IMR-90 (cell line): ENCODE results near the gene SCYGR6. TPM values are rescaled to one million over a fixed set of nuclear protein-coding genes. Genes with fewer than 3 reads are reported as not detected.

Experiments used
- ATAC-seq: fragments of 200-7000 bp; cut with Tn5 transposase; 2 replicates; pipeline ENCODE4 v1.9.1; 2020; ENCODE audit warnings: low read depth, mild to moderate bottlenecking, moderate library complexity
- BruUV-seq: library from RNA; stranded (reverse); fragments of 400-500 nt; replicated peaks from 2 replicates; lab custom pipeline; 2021; lab: Mats Ljungman, UMichigan
- CTCF ChIA-PET: fragments of 300-600 bp; formaldehyde crosslinking; extraction: SDS; loops from one replicate; lab custom pipeline; 2021; ENCODE audit warnings: antibody characterized with exemption; lab: Yijun Ruan, JAX
- POLR2A ChIA-PET: fragments of 300-600 bp; sonication (Branson Sonifier 250); formaldehyde crosslinking; loops from one replicate; lab custom pipeline; 2022; ENCODE audit warnings: antibody characterized with exemption; ENCODE audit not compliant: unreplicated experiment; lab: Charles Lee
- DNase-seq: peaks from one replicate; pipeline ENCODE4 v3.0.0; 2013
- H2AFZ ChIP-seq: replicated peaks from 2 replicates; pipeline ENCODE3; 2013; ENCODE audit warnings: low read length, mild to moderate bottlenecking; ENCODE audit not compliant: poor library complexity
- H2AK5ac ChIP-seq: 2 replicates; pipeline ENCODE4 v1.6.1; 2013; ENCODE audit warnings: low read depth, low read length, inconsistent platforms
- H2AK9ac ChIP-seq: replicated peaks from 2 replicates; pipeline ENCODE3; 2013; ENCODE audit warnings: mild to moderate bottlenecking, low read depth, low read length, moderate library complexity; ENCODE audit not compliant: poor library complexity
- H2BK120ac ChIP-seq: 2 replicates; pipeline ENCODE4 v1.6.1; 2013; ENCODE audit warnings: low read depth, low read length, inconsistent platforms
- H2BK15ac ChIP-seq: 3 replicates; pipeline ENCODE4 v1.6.1; 2013; ENCODE audit warnings: low read depth, low read length, inconsistent platforms
- H2BK20ac ChIP-seq: 2 replicates; pipeline ENCODE4 v1.6.1; 2013; ENCODE audit warnings: low read depth, mild to moderate bottlenecking, inconsistent platforms, low read length, moderate library complexity
- H2BK5ac ChIP-seq: 2 replicates; pipeline ENCODE4 v1.6.1; 2013; ENCODE audit warnings: mild to moderate bottlenecking, low read depth, low read length, inconsistent platforms; ENCODE audit not compliant: poor library complexity, severe bottlenecking
- H3K14ac ChIP-seq: replicated peaks from 2 replicates; pipeline ENCODE4 v1.6.1; 2013; ENCODE audit warnings: low read depth, low read length, inconsistent platforms
- H3K18ac ChIP-seq: 2 replicates; pipeline ENCODE4 v1.6.1; 2013; ENCODE audit warnings: low read depth, low read length, control low read depth
- H3K23ac ChIP-seq: 2 replicates; pipeline ENCODE4 v1.6.1; 2013; ENCODE audit warnings: low read depth, low read length, inconsistent platforms
- H3K27ac ChIP-seq: 2 replicates; pipeline ENCODE4 v1.5.1; 2013; ENCODE audit warnings: mild to moderate bottlenecking, control low read depth, low read length; ENCODE audit not compliant: insufficient read depth
- H3K27me3 ChIP-seq: 2 replicates; pipeline ENCODE4 v1.6.1; 2013; ENCODE audit warnings: low read length; ENCODE audit not compliant: control insufficient read depth, insufficient read depth
- H3K36me3 ChIP-seq: 2 replicates; pipeline ENCODE4 v1.6.1; 2013; ENCODE audit warnings: low read length, mixed read lengths; ENCODE audit not compliant: control insufficient read depth, insufficient read depth
- H3K4ac ChIP-seq: 2 replicates; pipeline ENCODE4 v1.6.1; 2013; ENCODE audit warnings: low read depth, low read length, inconsistent platforms
- H3K4me1 ChIP-seq: 2 replicates; pipeline ENCODE4 v1.6.1; 2013; ENCODE audit warnings: low read length, mixed read lengths; ENCODE audit not compliant: control insufficient read depth, insufficient read depth
- H3K4me2 ChIP-seq: 2 replicates; pipeline ENCODE4 v1.6.1; 2013; ENCODE audit warnings: low read depth, mild to moderate bottlenecking, control low read depth, low read length, moderate library complexity
- H3K4me3 ChIP-seq: 2 replicates; pipeline ENCODE4 v1.5.1; 2013; ENCODE audit warnings: low read depth, mild to moderate bottlenecking, control low read depth, low read length, moderate library complexity; ENCODE audit not compliant: insufficient read depth
- H3K56ac ChIP-seq: 2 replicates; pipeline ENCODE4 v1.6.1; 2013; ENCODE audit warnings: low read length, inconsistent platforms; ENCODE audit not compliant: insufficient read depth; ENCODE audit errors: extremely low read depth
- H3K79me1 ChIP-seq, 2 experiments: 2 replicates each; pipeline ENCODE4 v1.6.1; 2013; ENCODE audit warnings: low read length in 2 of 2, inconsistent platforms in 1 of 2, low read depth in 1 of 2
- H3K9ac ChIP-seq: 2 replicates; pipeline ENCODE4 v1.6.1; 2013; ENCODE audit warnings: low read depth, low read length, control low read depth
- H3K9me1 ChIP-seq: 2 replicates; pipeline ENCODE4 v1.6.1; 2013; ENCODE audit warnings: low read length, inconsistent platforms; ENCODE audit not compliant: insufficient read depth
- H3K9me3 ChIP-seq: 2 replicates; pipeline ENCODE4 v1.6.1; 2013; ENCODE audit warnings: low read length; ENCODE audit not compliant: control insufficient read depth, insufficient read depth
- H4K20me1 ChIP-seq: 2 replicates; pipeline ENCODE4 v1.6.1; 2013; ENCODE audit warnings: low read length, inconsistent platforms; ENCODE audit not compliant: insufficient read depth
- H4K5ac ChIP-seq: 2 replicates; pipeline ENCODE4 v1.6.1; 2013; ENCODE audit warnings: mild to moderate bottlenecking, low read depth, low read length, control low read depth
- H4K8ac ChIP-seq, 2 experiments: 2 replicates each; pipeline ENCODE4 v1.6.1; 2013; ENCODE audit warnings: low read depth in 2 of 2, low read length in 2 of 2, control low read depth in 1 of 2, inconsistent platforms in 1 of 2
- H4K91ac ChIP-seq: 2 replicates; pipeline ENCODE4 v1.6.1; 2013; ENCODE audit warnings: low read depth, low read length, inconsistent platforms; ENCODE audit not compliant: insufficient read depth
- BHLHE40 ChIP-seq: fragments of 150-350 bp; IDR thresholded peaks from 2 replicates; pipeline ENCODE4 v1.6.1; 2016; ENCODE audit warnings: mild to moderate bottlenecking, low read depth, low read length
- CHD1 ChIP-seq: IDR thresholded peaks from 2 replicates; pipeline ENCODE4 v1.6.1; 2012; ENCODE audit warnings: low read depth, low read length, improper control_type of control experiment
- CTCF ChIP-seq: conservative IDR thresholded peaks from 2 replicates; pipeline ENCODE4 v1.5.1; 2012; ENCODE audit warnings: mild to moderate bottlenecking, low read depth, low read length, improper control_type of control experiment
- ELK1 ChIP-seq: fragments of 150-350 bp; IDR thresholded peaks from 2 replicates; pipeline ENCODE4 v1.6.1; 2016; ENCODE audit warnings: low read depth, mild to moderate bottlenecking, low read length, moderate library complexity, borderline replicate concordance
- MXI1 ChIP-seq: IDR thresholded peaks from 2 replicates; pipeline ENCODE4 v1.6.1; 2012; ENCODE audit warnings: low read depth, mild to moderate bottlenecking, low read length, moderate library complexity, borderline replicate concordance
- POLR2A ChIP-seq: IDR thresholded peaks from 2 replicates; pipeline ENCODE4 v1.6.1; 2012; ENCODE audit warnings: mild to moderate bottlenecking, low read depth, low read length
- RAD21 ChIP-seq: IDR thresholded peaks from 2 replicates; pipeline ENCODE4 v1.6.1; 2012; ENCODE audit warnings: low read length, improper control_type of control experiment
- RCOR1 ChIP-seq: IDR thresholded peaks from 2 replicates; pipeline ENCODE4 v1.6.1; 2012; ENCODE audit warnings: mild to moderate bottlenecking, low read length, improper control_type of control experiment; ENCODE audit not compliant: insufficient replicate concordance
- RFX5 ChIP-seq: IDR thresholded peaks from 2 replicates; pipeline ENCODE4 v1.8.0; 2012; ENCODE audit warnings: low read depth, mild to moderate bottlenecking, low read length, moderate library complexity
- WGBS, 2 experiments: methylation state at CpG; one replicate each; pipeline versions ENCODE4 v1.1.5 to v1.1.7; 2013; ENCODE audit warnings: missing lambda C conversion rate in 2 of 2; ENCODE audit not compliant: insufficient read length in 1 of 2; ENCODE audit errors: extremely low coverage in 2 of 2; 5-methylcytosine and 5-hydroxymethylcytosine counted together
- dilution Hi-C: fragments of 300-500 bp; cut with HindIII; formaldehyde crosslinking; loops from one replicate; pipeline ENCODE4 v1.14.3; 2018; ENCODE audit warnings: low sequenced_read_pairs; ENCODE audit not compliant: unreplicated experiment
- in situ Hi-C: fragments of 300-500 bp; cut with MboI; formaldehyde crosslinking; loops from 3 replicates; pipeline ENCODE4 v1.14.3; 2019; ENCODE audit warnings: low sequenced_read_pairs, inconsistent platforms, mixed read lengths
- intact Hi-C: fragments of 100-400 bp; cut with micrococcal nuclease; formaldehyde crosslinking; loops from 2 replicates; pipeline ENCODE4 v1.10.0; 2022
- polyA plus RNA-seq, 3 experiments: library from polyadenylated mRNA; depleted of rRNA; stranded (reverse); fragments of >200 nt; gene quantifications; 2 replicates each; pipeline ENCODE4 v1.2.3, GENCODE V29; 2012; ENCODE audit warnings: low replicate concordance in 1 of 3
- total RNA-seq: library from RNA; depleted of rRNA; stranded (reverse); fragments of >200 nt; gene quantifications from 2 replicates; pipeline ENCODE4 v1.2.3, GENCODE V29; 2012

SCYGR6 gene
- total and polyA plus RNA-seq, 2 of the 4 experiments (the other 2 are of a cell fraction) = not detected

GRCh38 chr2:227716501-227716900, 8.1 kb downstream of the SCYGR6 start:
- Histone ChIP-seq H2AK9ac (no peak overlapping the region), H3K9me1 (no peaks in the 10 kb centered on the region), H4K20me1 (no peaks in the 10 kb centered on the region), H2BK20ac (no peak overlapping the region), H3K79me1 (no peaks in the 10 kb centered on the region), H3K14ac (no peak overlapping the region), H4K5ac (no peak overlapping the region), H3K4me3 (no peak overlapping the region), H3K27ac (no peak overlapping the region), H3K18ac (no peak overlapping the region), H3K4me1 (no peaks in the 10 kb centered on the region), H4K8ac (no peak overlapping the region), H4K91ac (no peak overlapping the region), H2AK5ac (no peak overlapping the region), H2BK15ac (no peak overlapping the region), H3K36me3 (no peaks in the 10 kb centered on the region), H3K9ac (no peak overlapping the region), H3K23ac (no peak overlapping the region), H3K4me2 (no peak overlapping the region), H2BK120ac (no peak overlapping the region), H2AFZ (no peak overlapping the region), H3K9me3 (no peaks in the 10 kb centered on the region), H3K27me3 (peaks cover 2% of the 10 kb centered on the region; the same call in 1 of the 2 replicates), H3K56ac (no peak overlapping the region), H2BK5ac (no peak overlapping the region), H3K4ac (no peak overlapping the region)
- ChIA-PET POLR2A (no interaction called here), CTCF (no interaction called here)
- TF ChIP-seq RAD21 = no peak
- no peak for TF ChIP-seq CTCF
- no peak for TF ChIP-seq RFX5
- no peak for TF ChIP-seq RCOR1
- no peak for TF ChIP-seq BHLHE40
- no peak for TF ChIP-seq CHD1
- TF ChIP-seq ELK1 = no peak
- TF ChIP-seq MXI1 = no peak
- TF ChIP-seq POLR2A = no peak
- dilution Hi-C loops = no loop called here
- DNase-seq = no peak
- BruUV-seq = no TSS peak
- in situ Hi-C loops = no loop called here
- ATAC-seq = no peak
- no CpG with 5 or more reads among the region's 2 CpGs for WGBS, 2 experiments
- intact Hi-C loops = no loop called here
